HepG2 (cell line): ENCODE results near the gene ELN. TPM values are rescaled to one million over a fixed set of nuclear protein-coding genes. Genes with fewer than 3 reads are reported as not detected.

ENCODE experiments used
- ATAC-seq: fragments of 200-7000 bp; cut with Tn5 transposase; 3 replicates; pipeline ENCODE4 v1.9.1; 2020; ENCODE audit warnings: mild to moderate bottlenecking, moderate library complexity
- BruUV-seq: library from RNA; stranded (reverse); fragments of 400-500 nt; replicated peaks from 2 replicates; lab custom pipeline; 2021; lab: Mats Ljungman, UMichigan
- CTCF ChIA-PET: fragments of 300-600 bp; formaldehyde crosslinking; extraction: SDS; loops from one replicate; lab custom pipeline; 2021; ENCODE audit warnings: low total read pairs, inconsistent platforms, low intra/inter-chr PET ratio; lab: Yijun Ruan, JAX
- POLR2A ChIA-PET: fragments of 350-600 bp; sonication (Branson Sonifier 250); formaldehyde crosslinking; loops from one replicate; lab custom pipeline; 2020; ENCODE audit warnings: antibody characterized with exemption, inconsistent platforms; lab: Yijun Ruan, JAX
- DNase-seq: peaks from one replicate; pipeline ENCODE4 v3.0.0-alpha.2; 2015; ENCODE audit warnings: low spot score
- FAIRE-seq: peaks from 3 replicates; lab custom pipeline; 2011; peaks lifted over from hg19 to GRCh38; lab: Jason Lieb, UNC
- H2AFZ ChIP-seq: one replicate; pipeline ENCODE4 v1.6.1; 2011; ENCODE audit warnings: low read length, inconsistent platforms
- H3K27ac ChIP-seq: fragments of 300-600 bp; 3 replicates; pipeline ENCODE4 v1.8.0; 2011; ENCODE audit warnings: mixed run types, mild to moderate bottlenecking, mixed read lengths, low read length, inconsistent platforms; ENCODE audit not compliant: insufficient read depth; ENCODE audit errors: extremely low read length
- H3K27me3 ChIP-seq, 2 experiments: fragments of 200-600 bp in 1 of 2; 2 replicates in 1 of 2; 3 replicates in 1 of 2; pipeline versions ENCODE4 v1.6.0 to v1.8.0; 2011; ENCODE audit warnings: low read length in 2 of 2, mild to moderate bottlenecking in 2 of 2, moderate library complexity in 2 of 2, inconsistent platforms in 1 of 2; ENCODE audit not compliant: insufficient read depth in 2 of 2, control insufficient read depth in 1 of 2
- H3K36me3 ChIP-seq, 2 experiments: fragments of 200-600 bp in 1 of 2; replicated peaks in 1 of 2; 2 replicates in 1 of 2; 3 replicates in 1 of 2; pipeline versions ENCODE4 v1.5.1 to v1.8.0; 2011; ENCODE audit warnings: low read length in 2 of 2, inconsistent platforms in 1 of 2; ENCODE audit not compliant: insufficient read depth in 2 of 2, control insufficient read depth in 1 of 2
- H3K4me1 ChIP-seq: 2 replicates; pipeline ENCODE4 v1.5.1; 2012; ENCODE audit warnings: low read length, inconsistent platforms; ENCODE audit not compliant: insufficient read depth
- H3K4me2 ChIP-seq: 2 replicates; pipeline ENCODE4 v1.6.0; 2011; ENCODE audit warnings: low read depth, low read length, inconsistent platforms
- H3K4me3 ChIP-seq, 3 experiments: fragments of 200-600 bp in 1 of 3; sonication (generic), shearing (Covaris generic) in 1 of 3; replicated peaks in 1 of 3; 2 replicates each; pipeline ENCODE4 v1.5.1; 2011 to 2016; ENCODE audit warnings: low read length in 3 of 3, inconsistent platforms in 2 of 3, low read depth in 2 of 3, mild to moderate bottlenecking in 2 of 3, control low read depth in 1 of 3, mixed read lengths in 1 of 3; ENCODE audit not compliant: insufficient read depth in 1 of 3
- H3K79me2 ChIP-seq: one replicate; pipeline ENCODE4 v1.6.1; 2011; ENCODE audit warnings: low read length, inconsistent platforms; ENCODE audit not compliant: insufficient read depth
- H3K9ac ChIP-seq: 2 replicates; pipeline ENCODE4 v1.6.0; 2011; ENCODE audit warnings: mild to moderate bottlenecking, low read depth, low read length, inconsistent platforms; ENCODE audit not compliant: insufficient read depth
- H3K9me3 ChIP-seq: 2 replicates; pipeline ENCODE4 v1.5.1; 2012; ENCODE audit warnings: mild to moderate bottlenecking, low read length
- H4K20me1 ChIP-seq: 2 replicates; pipeline ENCODE4 v1.6.0; 2011; ENCODE audit warnings: inconsistent platforms, mild to moderate bottlenecking, low read length, moderate library complexity; ENCODE audit not compliant: insufficient read depth
- CREM ChIP-seq, 2 experiments: sonication (generic) in 1 of 2; formaldehyde crosslinking in 1 of 2; IDR thresholded peaks; 2 replicates each; pipeline versions ENCODE4 v1.4.0 to v1.6.1; 2016 to 2020; ENCODE audit warnings: antibody characterized with exemption in 1 of 2, mild to moderate bottlenecking in 1 of 2, missing genetic modification reagents in 1 of 2
- GATAD1 ChIP-seq: IDR thresholded peaks from 2 replicates; pipeline ENCODE4 v1.6.1; 2016; ENCODE audit warnings: missing genetic modification reagents, missing compliant biosample characterization
- MAFF ChIP-seq: IDR thresholded peaks from 2 replicates; pipeline ENCODE4 v1.6.1; 2011; ENCODE audit warnings: low read depth, low read length, improper control_type of control experiment
- MEIS1 ChIP-seq: sonication (generic); formaldehyde crosslinking; IDR thresholded peaks from 2 replicates; pipeline ENCODE4 v1.9.0; 2021; ENCODE audit warnings: mild to moderate bottlenecking, missing genetic modification reagents, moderate library complexity, borderline replicate concordance
- NR2F2 ChIP-seq: IDR thresholded peaks from 2 replicates; pipeline ENCODE4 v1.6.1; 2012; ENCODE audit warnings: low read depth, inconsistent platforms, borderline replicate concordance
- NR2F6 ChIP-seq, 2 experiments: IDR thresholded peaks; 2 replicates each; pipeline ENCODE4 v1.6.1; 2016; ENCODE audit warnings: antibody characterized with exemption in 1 of 2, mild to moderate bottlenecking in 1 of 2
- REPIN1 ChIP-seq: sonication (generic); formaldehyde crosslinking; IDR thresholded peaks from 2 replicates; pipeline ENCODE4 v1.8.0; 2022; ENCODE audit warnings: missing genetic modification reagents, low read depth, mild to moderate bottlenecking, borderline replicate concordance
- RFXAP ChIP-seq: sonication (generic); formaldehyde crosslinking; IDR thresholded peaks from 2 replicates; pipeline ENCODE4 v1.4.0; 2020; ENCODE audit warnings: missing genetic modification reagents, borderline replicate concordance
- TOPORS ChIP-seq: sonication (generic); formaldehyde crosslinking; IDR thresholded peaks from 2 replicates; pipeline ENCODE4 v1.8.0; 2023; ENCODE audit warnings: mild to moderate bottlenecking, missing genetic modification reagents
- ZBTB38 ChIP-seq: sonication (generic); formaldehyde crosslinking; IDR thresholded peaks from 2 replicates; pipeline ENCODE4 v1.5.1; 2020; ENCODE audit warnings: mild to moderate bottlenecking, missing genetic modification reagents
- ZNF10 ChIP-seq: sonication (generic); formaldehyde crosslinking; IDR thresholded peaks from 2 replicates; pipeline ENCODE4 v1.4.0; 2020; ENCODE audit warnings: mild to moderate bottlenecking, low read depth, missing genetic modification reagents, borderline replicate concordance
- ZNF788 ChIP-seq: sonication (generic); formaldehyde crosslinking; IDR thresholded peaks from 2 replicates; pipeline ENCODE4 v1.5.0; 2020; ENCODE audit warnings: mild to moderate bottlenecking, missing genetic modification reagents, borderline replicate concordance
- WGBS: methylation state at CpG from one replicate; pipeline ENCODE4 v1.1.6; 2017; ENCODE audit warnings: low lambda C conversion rate; 5-methylcytosine and 5-hydroxymethylcytosine counted together
- in situ Hi-C: cut with HindIII; loops from 2 replicates; pipeline ENCODE4 v1.10.0; 2017; ENCODE audit warnings: low pct_unique_long_range_greater_than_20kb; ENCODE audit not compliant: extremely low pct_ligation_motif_present
- intact Hi-C: fragments of 100-400 bp; cut with micrococcal nuclease; formaldehyde crosslinking; loops from one replicate; pipeline ENCODE4 v1.10.0; 2022; ENCODE audit not compliant: unreplicated experiment
- polyA plus RNA-seq, 8 experiments: library from polyadenylated mRNA; depleted of rRNA in 3 of 8; stranded (reverse) in 7 of 8; unstranded in 1 of 8; fragments of >200 nt; fragmentation: Illumina TruSeq in 4 of 8; extraction: Trizol in 4 of 8; gene quantifications; 2 replicates each; pipeline versions ENCODE4 v1.2.1 to v1.2.3, GENCODE V29; 2011 to 2016; ENCODE audit warnings: low read depth in 4 of 8, missing spikeins in 1 of 8, mixed read lengths in 1 of 8; ENCODE audit not compliant: insufficient read depth in 1 of 8
- total RNA-seq, 5 experiments: library from RNA; depleted of rRNA; stranded (reverse); fragments of >200 nt; fragmentation: Illumina TruSeq; extraction: Trizol; gene quantifications; 2 replicates each; pipeline ENCODE4 v1.2.3, GENCODE V29; 2016; ENCODE audit warnings: low read depth in 1 of 5
- TF ChIP-seq, protein P1 (sequence below): sonication (generic); formaldehyde crosslinking; IDR thresholded peaks from 2 replicates; pipeline ENCODE4 v1.8.0; 2022; ENCODE audit warnings: missing genetic modification reagents, mild to moderate bottlenecking, borderline replicate concordance
- TF ChIP-seq, protein P2 (sequence below): sonication (generic); formaldehyde crosslinking; IDR thresholded peaks from 2 replicates; pipeline ENCODE4 v1.5.1; 2020; ENCODE audit warnings: mild to moderate bottlenecking, missing genetic modification reagents, moderate library complexity
- TF ChIP-seq, protein P3 (sequence below): sonication (generic); formaldehyde crosslinking; IDR thresholded peaks from 2 replicates; pipeline ENCODE4 v1.4.0; 2020; ENCODE audit warnings: mild to moderate bottlenecking, missing genetic modification reagents
- TF ChIP-seq, protein P4 (sequence below): sonication (generic); formaldehyde crosslinking; IDR thresholded peaks from 2 replicates; pipeline ENCODE4 v1.5.1; 2020; ENCODE audit warnings: missing genetic modification reagents, mild to moderate bottlenecking, borderline replicate concordance

The ELN gene
- total and polyA plus RNA-seq, 2 of the 13 experiments (the other 11 are each of a cell fraction or from before 2014, with no cell fraction given), result 0.15 to 0.37 TPM

DNA sequence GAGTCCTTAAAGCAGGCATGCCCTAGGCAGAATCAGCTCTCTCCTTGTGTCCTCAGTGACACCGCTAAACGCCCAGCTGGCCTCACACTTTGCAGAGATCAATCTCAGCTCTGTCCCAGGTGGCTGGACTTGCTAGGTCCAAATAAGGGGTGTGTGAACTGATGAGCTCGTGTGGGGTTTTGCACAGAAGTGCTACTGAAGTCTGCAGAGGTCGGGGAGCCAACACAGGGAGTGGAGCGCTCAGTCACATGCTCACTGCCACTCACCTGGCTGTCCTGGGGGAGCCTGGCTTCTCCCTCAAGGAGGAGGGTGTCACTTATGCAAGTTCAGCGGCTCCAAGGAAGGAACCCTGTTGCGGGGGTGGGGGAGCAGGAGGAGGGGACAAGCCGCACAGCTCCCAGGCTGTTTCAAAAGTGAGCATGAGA is 2.0 kb downstream of the ELN start:
- Histone ChIP-seq H3K4me3 (no peak overlapping the region), H3K9ac (no peak overlapping the region), H3K9me3 (no peaks in the 10 kb centered on the region), H3K4me2 (no peak overlapping the region), H3K27me3 (peaks cover 16 to 63% of the 10 kb centered on the region in 2 experiments), H3K36me3 (no peaks in the 10 kb centered on the region)
- WGBS, result 13% methylated on average over 3 of the region's 8 CpGs
- in situ Hi-C loops, result no loop called here
- intact Hi-C loops, result no loop called here
- BruUV-seq, result no TSS peak
- no peak for TF ChIP-seq ZBTB38 (CRISPR knock-in tag)
- TF ChIP-seq, all 625 proteins: peak for 0
- H4K20me1 ChIP-seq, result no peaks in the 10 kb centered on the region
- POLR2A ChIA-PET, result no interaction called here
- no peak overlapping the region for H3K27ac ChIP-seq
- FAIRE-seq (no peak), ATAC-seq (no peak), DNase-seq (no peak)
- no peaks in the 10 kb centered on the region for H3K79me2 ChIP-seq
- no peak overlapping the region for H2AFZ ChIP-seq
- CTCF ChIA-PET, result no interaction called here
- peaks cover 17% of the 10 kb centered on the region for H3K4me1 ChIP-seq

DNA sequence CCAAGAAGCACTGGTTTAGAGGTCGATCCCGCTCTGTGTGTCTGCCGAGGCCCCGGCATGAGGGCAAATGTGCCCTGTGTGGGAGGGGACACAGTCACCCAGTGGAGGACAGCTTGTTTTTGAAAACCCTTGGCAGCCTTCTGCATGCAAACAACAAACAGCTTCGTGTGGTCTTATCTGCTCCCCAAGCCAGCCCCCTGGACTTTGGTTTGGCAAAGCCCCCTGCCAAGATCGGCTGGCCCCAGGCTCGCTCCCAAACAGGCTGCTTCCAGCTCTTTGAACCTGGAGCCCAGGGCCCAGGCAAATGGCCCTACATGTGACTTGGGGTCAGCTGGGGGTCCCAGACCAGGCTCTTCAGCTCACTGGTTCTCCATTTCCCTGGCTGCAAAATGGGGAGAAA is 2.9 kb downstream of the ELN start:
- DNase-seq (no peak), ATAC-seq (no peak), FAIRE-seq (no peak)
- Histone ChIP-seq H2AFZ (no peak overlapping the region), H3K4me3 (no peak overlapping the region), H3K9ac (no peak overlapping the region), H3K4me1 (peaks cover 17% of the 10 kb centered on the region), H3K9me3 (no peaks in the 10 kb centered on the region), H4K20me1 (no peaks in the 10 kb centered on the region), H3K79me2 (no peaks in the 10 kb centered on the region), H3K27me3 (peaks cover 16 to 62% of the 10 kb centered on the region in 2 experiments), H3K27ac (no peak overlapping the region), H3K36me3 (no peaks in the 10 kb centered on the region), H3K4me2 (no peak overlapping the region)
- BruUV-seq, result no TSS peak
- WGBS, result 0% methylated on average over 3 of the region's 7 CpGs
- ChIA-PET POLR2A (no interaction called here), CTCF (no interaction called here)
- intact Hi-C loops (no loop called here), in situ Hi-C loops (no loop called here)
- no peak for TF ChIP-seq ZNF10 (CRISPR knock-in tag)
- TF ChIP-seq GATAD1, result no peak
- no peak for TF ChIP-seq NR2F6 (IDR thresholded peaks at IDR 0.05)
- TF ChIP-seq NR2F6 (CRISPR knock-in tag; IDR thresholded peaks at IDR 0.05), result no peak
- TF ChIP-seq RFXAP (CRISPR knock-in tag), result no peak
- TF ChIP-seq TOPORS (CRISPR knock-in tag), result no peak
- TF ChIP-seq MEIS1, result no peak
- TF ChIP-seq, protein P1, sequence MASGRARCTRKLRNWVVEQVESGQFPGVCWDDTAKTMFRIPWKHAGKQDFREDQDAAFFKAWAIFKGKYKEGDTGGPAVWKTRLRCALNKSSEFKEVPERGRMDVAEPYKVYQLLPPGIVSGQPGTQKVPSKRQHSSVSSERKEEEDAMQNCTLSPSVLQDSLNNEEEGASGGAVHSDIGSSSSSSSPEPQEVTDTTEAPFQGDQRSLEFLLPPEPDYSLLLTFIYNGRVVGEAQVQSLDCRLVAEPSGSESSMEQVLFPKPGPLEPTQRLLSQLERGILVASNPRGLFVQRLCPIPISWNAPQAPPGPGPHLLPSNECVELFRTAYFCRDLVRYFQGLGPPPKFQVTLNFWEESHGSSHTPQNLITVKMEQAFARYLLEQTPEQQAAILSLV (CRISPR knock-in tag), result no peak
- TF ChIP-seq, protein P2, sequence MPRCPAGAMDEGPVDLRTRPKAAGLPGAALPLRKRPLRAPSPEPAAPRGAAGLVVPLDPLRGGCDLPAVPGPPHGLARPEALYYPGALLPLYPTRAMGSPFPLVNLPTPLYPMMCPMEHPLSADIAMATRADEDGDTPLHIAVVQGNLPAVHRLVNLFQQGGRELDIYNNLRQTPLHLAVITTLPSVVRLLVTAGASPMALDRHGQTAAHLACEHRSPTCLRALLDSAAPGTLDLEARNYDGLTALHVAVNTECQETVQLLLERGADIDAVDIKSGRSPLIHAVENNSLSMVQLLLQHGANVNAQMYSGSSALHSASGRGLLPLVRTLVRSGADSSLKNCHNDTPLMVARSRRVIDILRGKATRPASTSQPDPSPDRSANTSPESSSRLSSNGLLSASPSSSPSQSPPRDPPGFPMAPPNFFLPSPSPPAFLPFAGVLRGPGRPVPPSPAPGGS (CRISPR knock-in tag), result no peak
- TF ChIP-seq CREM (IDR thresholded peaks at IDR 0.05), result no peak
- TF ChIP-seq CREM (CRISPR knock-in tag; IDR thresholded peaks at IDR 0.05), result no peak
- no peak for TF ChIP-seq REPIN1 (CRISPR knock-in tag)
- TF ChIP-seq ZNF788 (CRISPR knock-in tag), result no peak
- TF ChIP-seq NR2F2, result no peak
- TF ChIP-seq, protein P3, sequence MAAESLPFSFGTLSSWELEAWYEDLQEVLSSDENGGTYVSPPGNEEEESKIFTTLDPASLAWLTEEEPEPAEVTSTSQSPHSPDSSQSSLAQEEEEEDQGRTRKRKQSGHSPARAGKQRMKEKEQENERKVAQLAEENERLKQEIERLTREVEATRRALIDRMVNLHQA (CRISPR knock-in tag), result no peak
- TF ChIP-seq, protein P4, sequence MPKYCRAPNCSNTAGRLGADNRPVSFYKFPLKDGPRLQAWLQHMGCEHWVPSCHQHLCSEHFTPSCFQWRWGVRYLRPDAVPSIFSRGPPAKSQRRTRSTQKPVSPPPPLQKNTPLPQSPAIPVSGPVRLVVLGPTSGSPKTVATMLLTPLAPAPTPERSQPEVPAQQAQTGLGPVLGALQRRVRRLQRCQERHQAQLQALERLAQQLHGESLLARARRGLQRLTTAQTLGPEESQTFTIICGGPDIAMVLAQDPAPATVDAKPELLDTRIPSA (CRISPR knock-in tag), result no peak
- TF ChIP-seq MAFF, result no peak
